Fibroblast of mammary gland (primary cell): Measurements from ENCODE around the gene MYCBP2.

Source experiments
- DNase-seq: peaks from one replicate; pipeline ENCODE4 v3.0.0-alpha.2; 2010; ENCODE audit warnings: low read depth
- H3K4me3 ChIP-seq: 2 replicates; pipeline ENCODE4 v1.5.1; 2011; ENCODE audit warnings: low read depth, mild to moderate bottlenecking, low read length, moderate library complexity; ENCODE audit not compliant: control insufficient read depth
- TF ChIP-seq, protein P1 (sequence below): conservative IDR thresholded peaks from 2 replicates; pipeline ENCODE4 v1.5.1; 2011; ENCODE audit warnings: low read depth, low read length, inconsistent platforms; ENCODE audit not compliant: control insufficient read depth, insufficient read depth

MYCBP2 gene

DNA sequence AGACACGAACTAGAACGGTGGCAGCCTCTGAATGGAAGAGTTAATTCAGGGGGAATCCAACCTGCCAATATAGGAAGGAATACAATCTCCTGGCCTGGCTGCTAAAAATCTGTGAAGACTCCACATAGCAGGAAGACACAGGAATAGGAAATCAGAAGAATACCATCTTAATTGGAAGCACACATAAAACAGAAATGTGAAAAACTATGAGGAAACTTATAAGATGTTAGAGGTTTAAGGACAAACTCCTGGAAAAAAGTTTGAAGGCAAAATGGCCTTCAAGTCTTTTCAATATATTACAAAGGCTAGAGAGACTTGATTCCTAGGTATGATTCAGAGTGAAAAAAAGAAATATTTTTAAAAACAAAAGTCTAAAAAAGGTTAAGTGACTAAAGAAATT is 221.8 kb downstream of the MYCBP2 start:
- TF ChIP-seq, protein P1, sequence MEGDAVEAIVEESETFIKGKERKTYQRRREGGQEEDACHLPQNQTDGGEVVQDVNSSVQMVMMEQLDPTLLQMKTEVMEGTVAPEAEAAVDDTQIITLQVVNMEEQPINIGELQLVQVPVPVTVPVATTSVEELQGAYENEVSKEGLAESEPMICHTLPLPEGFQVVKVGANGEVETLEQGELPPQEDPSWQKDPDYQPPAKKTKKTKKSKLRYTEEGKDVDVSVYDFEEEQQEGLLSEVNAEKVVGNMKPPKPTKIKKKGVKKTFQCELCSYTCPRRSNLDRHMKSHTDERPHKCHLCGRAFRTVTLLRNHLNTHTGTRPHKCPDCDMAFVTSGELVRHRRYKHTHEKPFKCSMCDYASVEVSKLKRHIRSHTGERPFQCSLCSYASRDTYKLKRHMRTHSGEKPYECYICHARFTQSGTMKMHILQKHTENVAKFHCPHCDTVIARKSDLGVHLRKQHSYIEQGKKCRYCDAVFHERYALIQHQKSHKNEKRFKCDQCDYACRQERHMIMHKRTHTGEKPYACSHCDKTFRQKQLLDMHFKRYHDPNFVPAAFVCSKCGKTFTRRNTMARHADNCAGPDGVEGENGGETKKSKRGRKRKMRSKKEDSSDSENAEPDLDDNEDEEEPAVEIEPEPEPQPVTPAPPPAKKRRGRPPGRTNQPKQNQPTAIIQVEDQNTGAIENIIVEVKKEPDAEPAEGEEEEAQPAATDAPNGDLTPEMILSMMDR: no peak
- DNase-seq: no peak
- H3K4me3 ChIP-seq: no peak overlapping the region

DNA sequence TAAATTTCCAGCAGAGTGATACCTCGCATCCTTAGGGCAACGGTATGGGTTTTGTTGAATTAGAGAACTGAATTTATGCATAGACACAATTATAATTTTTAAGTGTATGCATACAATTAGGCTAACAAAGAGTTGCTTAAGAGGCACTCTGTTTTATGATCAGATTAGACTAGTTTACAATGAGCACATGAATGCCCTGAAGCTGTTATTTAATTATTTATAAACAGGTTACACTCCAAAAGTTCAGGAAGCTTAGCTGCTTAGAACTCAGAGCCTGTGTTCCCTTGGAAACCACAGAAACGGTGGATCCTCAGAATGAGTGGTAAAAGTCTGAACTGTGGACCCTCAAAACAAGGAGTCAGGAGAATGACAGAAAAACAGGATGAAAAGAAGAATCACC is 227.5 kb downstream of the MYCBP2 start:
- H3K4me3 ChIP-seq: no peak overlapping the region
- TF ChIP-seq, protein P1: no peak
- no peak for DNase-seq

DNA sequence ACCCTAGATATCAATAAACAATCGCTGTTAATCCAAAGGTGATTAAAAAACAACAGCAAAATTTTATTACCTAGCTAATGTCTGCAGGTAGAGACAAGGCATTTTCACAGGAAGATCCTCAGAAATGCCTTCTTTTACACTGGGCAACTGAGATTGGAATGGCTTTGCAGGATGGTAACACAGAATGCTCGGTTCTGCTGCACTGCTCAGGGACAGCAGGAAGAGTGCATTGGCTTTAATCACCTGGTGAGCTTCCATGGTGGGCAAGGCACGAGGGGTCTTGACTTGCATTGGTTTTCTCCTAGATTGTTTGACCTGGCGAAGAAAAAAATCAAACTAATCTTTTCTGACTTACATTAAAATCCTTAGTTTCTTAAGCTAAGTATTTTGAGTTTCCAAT is 231.6 kb downstream of the MYCBP2 start:
- H3K4me3 ChIP-seq: no peak overlapping the region
- TF ChIP-seq, protein P1: no peak
- no peak for DNase-seq

DNA sequence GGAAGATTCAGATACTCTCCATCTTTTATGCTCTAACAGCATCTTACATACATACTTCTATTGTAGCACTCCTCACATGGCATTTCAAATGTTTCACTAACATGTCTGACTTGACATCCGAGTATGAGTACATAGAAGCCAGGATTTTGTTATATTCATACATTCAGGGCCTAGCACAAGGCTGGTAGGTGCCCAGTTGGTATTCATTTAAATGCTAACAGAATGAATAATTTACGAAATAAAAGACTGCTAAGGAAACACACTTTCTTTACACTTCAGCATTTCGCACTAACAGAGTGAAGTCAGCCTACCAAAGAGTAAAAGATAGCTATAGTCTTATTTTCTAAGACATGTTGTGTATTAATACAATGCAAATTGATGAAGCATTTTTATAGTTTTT is 232.1 kb downstream of the MYCBP2 start:
- TF ChIP-seq, protein P1: no peak
- no peak for DNase-seq

DNA sequence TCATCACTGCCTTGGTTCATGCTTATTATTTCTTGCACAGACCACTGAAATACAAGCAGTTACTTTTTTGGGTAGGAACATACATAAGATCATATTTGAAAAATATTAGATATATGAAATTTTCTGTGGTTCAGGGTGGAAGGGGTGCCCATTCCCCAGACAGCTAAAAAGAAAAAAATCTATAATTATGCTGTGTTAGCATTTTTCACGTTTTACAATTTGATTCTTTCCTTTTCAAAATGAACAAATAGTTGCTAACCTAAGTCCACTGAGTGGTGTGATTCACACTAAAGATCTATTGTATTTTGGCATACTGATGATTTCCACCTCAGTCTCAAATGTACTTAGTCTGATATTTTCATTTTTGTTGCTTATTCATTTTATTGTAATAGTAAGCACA is 233.2 kb downstream of the MYCBP2 start:
- H3K4me3 ChIP-seq: no peak overlapping the region
- no peak for DNase-seq
- TF ChIP-seq, protein P1: no peak

More for the DNA sequence above, 232.1 kb downstream of the MYCBP2 start:
- H3K4me3 ChIP-seq: no peak overlapping the region

DNA sequence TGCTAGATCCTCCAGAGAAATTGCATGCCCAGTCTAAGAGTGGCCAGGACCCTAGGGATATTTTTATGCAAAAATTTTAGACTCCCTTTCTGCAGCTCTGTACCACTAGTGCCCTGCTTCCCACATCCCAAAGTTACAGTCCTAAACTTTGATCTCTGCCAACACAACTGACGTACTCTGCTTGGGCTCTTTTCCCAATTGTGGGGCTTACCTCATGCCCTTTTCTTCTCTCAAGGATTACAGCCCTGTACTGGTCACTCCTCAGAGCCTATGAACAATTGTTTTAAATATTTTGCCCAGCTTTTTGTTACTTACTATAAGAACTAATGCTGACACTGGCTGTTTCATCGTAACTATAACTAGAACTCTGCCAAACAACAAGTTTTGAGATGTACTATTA is 242.1 kb downstream of the MYCBP2 start:
- no peak for DNase-seq
- no peak overlapping the region for H3K4me3 ChIP-seq
- TF ChIP-seq, protein P1: no peak

DNA sequence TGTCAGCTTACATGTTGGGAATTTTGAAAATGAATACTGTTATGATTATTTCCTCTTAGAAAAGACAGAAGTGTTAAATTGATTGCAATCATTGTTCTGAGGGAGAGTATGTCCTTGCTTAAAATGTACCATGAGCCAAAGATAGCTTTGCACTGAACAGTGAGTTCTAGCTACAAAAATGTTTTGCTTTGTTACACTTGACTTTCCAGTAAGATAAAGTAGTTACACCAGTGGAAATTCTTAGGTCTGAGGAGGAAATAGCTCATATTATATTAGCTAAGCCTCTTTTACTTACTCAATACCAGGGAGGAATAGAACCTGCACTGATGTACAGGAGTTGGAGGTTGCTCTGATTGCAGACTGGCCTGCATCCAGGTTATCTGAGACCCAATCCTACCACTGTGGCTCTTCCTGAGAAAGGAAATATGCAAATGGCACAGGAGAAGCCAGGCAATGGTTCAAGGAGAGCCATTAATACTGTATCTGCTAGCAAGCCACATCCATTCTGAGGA is 246.9 kb downstream of the MYCBP2 start:
- DNase-seq: no peak
- no peak overlapping the region for H3K4me3 ChIP-seq
- TF ChIP-seq, protein P1: no peak
